Psoas muscle (tissue), 8 donors: ENCODE data around the gene MIOX. TPM values are rescaled to one million over a fixed set of nuclear protein-coding genes. Genes with fewer than 3 reads are reported as not detected.

Source experiments
- ATAC-seq, 4 donors: fragments of 200-7000 bp; cut with Tn5 transposase; one replicate each; pipeline ENCODE4 v1.9.1; 2020; ENCODE audit warnings: moderate library complexity in 3 of 4, mild to moderate bottlenecking in 2 of 4
- DNase-seq, 2 donors: peaks; one replicate each; pipeline ENCODE4 v3.0.0-alpha.2; 2020
- H3K27ac ChIP-seq: fragments of 200-600 bp; one replicate; pipeline ENCODE4 v1.8.0; 2022
- H3K27me3 ChIP-seq, 3 donors: fragments of 200-600 bp in 1 of 3; one replicate each; pipeline versions ENCODE4 v1.6.1 to v1.8.0; 2013 to 2022; ENCODE audit warnings: low read length in 2 of 3, mild to moderate bottlenecking in 2 of 3, moderate library complexity in 1 of 3; ENCODE audit not compliant: insufficient read depth in 3 of 3
- H3K36me3 ChIP-seq, 2 donors: fragments of 200-600 bp in 1 of 2; one replicate each; pipeline versions ENCODE4 v1.6.1 to v1.8.0; 2013 to 2022; ENCODE audit warnings: low read depth in 1 of 2, mild to moderate bottlenecking in 1 of 2, moderate library complexity in 1 of 2; ENCODE audit not compliant: insufficient read depth in 1 of 2
- H3K4me1 ChIP-seq: fragments of 200-600 bp; one replicate; pipeline ENCODE4 v1.8.0; 2022
- H3K4me3 ChIP-seq: fragments of 200-600 bp; one replicate; pipeline ENCODE4 v1.8.0; 2022; ENCODE audit warnings: mild to moderate bottlenecking
- H3K9me3 ChIP-seq: fragments of 200-600 bp; one replicate; pipeline ENCODE4 v1.8.0; 2022
- CTCF ChIP-seq: fragments of 200-600 bp; IDR thresholded peaks from one replicate; pipeline ENCODE4 v1.8.0; 2022; ENCODE audit warnings: antibody characterized with exemption
- WGBS, 3 donors: extraction: QIAGEN DNeasy Blood & Tissue Kit; methylation state at CpG; one replicate each; pipeline versions ENCODE4 v1.1.6 to v1.1.7; 2013; 5-methylcytosine and 5-hydroxymethylcytosine counted together
- intact Hi-C, 2 donors: fragments of 100-400 bp; cut with DNase I; formaldehyde crosslinking; loops; one replicate each; pipeline versions ENCODE4 v1.11.0 to v1.14.2; 2022
- polyA plus RNA-seq, 3 donors: library from polyadenylated mRNA; stranded (reverse); fragments of 200-250 nt; gene quantifications; one replicate each; pipeline ENCODE4 v1.2.3, GENCODE V29; 2013
- total RNA-seq, 4 donors: library from RNA; stranded (reverse); fragmentation: NEBNext Ultra II Directional in 2 of 4; extraction: Animal tissue kit (Norgen Biotek cat#: 25700) in 2 of 4; gene quantifications; one replicate each; pipeline versions ENCODE4 v1.2.1 to v1.2.4, GENCODE V29; 2021 to 2023
- donor health status: healthy with polysubstance abuse.
- donor health status: DM: no; HTN: no; CAD: no; lungs with moderate emphysema.
- donor health status: Bipolar disorder and iron deficiency.
- donor health status: healthy.
- donor health status: DM: yes; HTN: yes; CAD: no.
- donor health status: DM: no; HTN: no; CAD: no.
- donor health status: DM: no; HTN: no; CAD: no.
- donor health status: DM: yes; HTN: yes; CAD: no.

MIOX gene
- total and polyA plus RNA-seq, 7 donors, result not detected

DNA sequence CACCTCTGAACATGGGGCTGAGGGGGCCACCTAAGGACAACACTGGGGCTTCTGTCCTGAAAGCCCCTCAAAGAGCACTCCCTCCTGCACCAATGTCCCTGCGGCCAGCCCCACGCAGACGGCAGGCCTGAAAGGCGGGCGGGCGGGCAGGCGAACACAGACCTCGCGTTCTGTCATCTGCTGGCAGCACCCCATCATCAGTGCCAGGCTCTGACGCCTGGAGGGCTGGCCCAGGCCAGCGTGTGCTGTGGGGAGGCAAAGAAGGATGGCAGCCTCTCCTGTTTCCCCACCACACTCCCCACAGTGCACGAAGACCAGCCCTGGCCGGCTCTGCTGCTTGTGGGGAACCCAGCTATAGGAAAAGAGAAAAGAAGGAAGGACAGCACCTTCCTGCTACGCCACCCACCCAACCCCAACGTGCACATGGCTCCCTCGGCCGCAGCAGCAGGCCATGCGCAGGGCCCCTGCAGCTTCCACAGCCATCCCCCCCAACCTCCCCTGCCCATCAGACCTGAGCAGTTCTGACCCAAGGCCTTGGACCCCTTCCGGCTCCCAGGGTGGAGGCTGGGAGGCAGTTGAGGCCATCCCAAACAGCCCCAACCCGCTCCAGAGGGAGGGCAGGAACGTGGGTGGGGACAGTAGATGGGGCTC lies 15.3 kb upstream of the MIOX start:
- Histone ChIP-seq H3K27me3 (no peaks in the 10 kb centered on the region), H3K36me3 (peaks cover 0 to 14% of the 10 kb centered on the region in 2 donors), H3K9me3 (no peaks in the 10 kb centered on the region), H3K27ac (no peak overlapping the region), H3K4me1 (peaks cover 50% of the 10 kb centered on the region), H3K4me3 (no peak overlapping the region)
- DNase-seq, result no peak
- intact Hi-C loops, result no loop called here
- no peak for TF ChIP-seq CTCF
- no peak for ATAC-seq
- 52 to 78% (median 60%) methylated on average over 18 to 21 of the region's 21 CpGs for WGBS, 3 donors

- no peak for DNase-seq
- H3K27ac ChIP-seq, result no peak overlapping the region
- 76 to 85% (median 82%) methylated on average over 5 of the region's 5 CpGs for WGBS, 3 donors
- no peak overlapping the region for H3K4me3 ChIP-seq
- intact Hi-C loops, result no loop called here
- TF ChIP-seq CTCF, result no peak
- H3K36me3 ChIP-seq, result peaks cover 0 to 8% of the 10 kb centered on the region in 2 donors
- H3K4me1 ChIP-seq, result peaks cover 50% of the 10 kb centered on the region
- no peak for ATAC-seq
- no peaks in the 10 kb centered on the region for H3K9me3 ChIP-seq
- H3K27me3 ChIP-seq, result no peaks in the 10 kb centered on the region
These were observed 14.7 kb upstream of the MIOX start for GRCh38 chr22:50471962-50472361.

- WGBS, 3 donors, result 78 to 80% (median 80%) methylated on average over 6 of the region's 6 CpGs
These were observed 13.6 kb upstream of the MIOX start for GRCh38 chr22:50473088-50473487.

GRCh38 chr22:50473855-50474671 lies 12.6 kb upstream of the MIOX start:
- H3K9me3 ChIP-seq, result no peaks in the 10 kb centered on the region
- H3K4me1 ChIP-seq, result peaks cover 47% of the 10 kb centered on the region
- whole genome bisulfite sequencing, 3 donors, result 5 to 8% (median 5%) methylated on average over 40 to 62 of the region's 62 CpGs
- intact Hi-C loops, result no loop called here
- ATAC-seq (peak; percentile 3 to 38 (median 12)), DNase-seq (peak in 1 of 2 donors; percentile 40)
- H3K4me3 ChIP-seq, result peak overlapping the region; percentile 88
- no peak for TF ChIP-seq CTCF
- peak overlapping the region; percentile 66 for H3K27ac ChIP-seq
- peaks cover 0 to 3% (median under 1%) of the 10 kb centered on the region in 3 donors for H3K27me3 ChIP-seq
- no peaks in the 10 kb centered on the region for H3K36me3 ChIP-seq

More at GRCh38 chr22:50473088-50473487, 13.6 kb upstream of the MIOX start:
- Histone ChIP-seq H3K27me3 (no peaks in the 10 kb centered on the region), H3K4me3 (peak overlapping the region; percentile 88), H3K9me3 (no peaks in the 10 kb centered on the region), H3K27ac (no peak overlapping the region), H3K4me1 (peaks cover 50% of the 10 kb centered on the region), H3K36me3 (no peaks in the 10 kb centered on the region)
- peak; percentile 11 for TF ChIP-seq CTCF
- ATAC-seq (no peak), DNase-seq (no peak)
- intact Hi-C loops, result no loop called here
